NCI-H82 (cell line): ENCODE measurements around the gene GLT1D1.
"Not testable (repeated sequence)": the region's sequence is repeated elsewhere in the genome, so short reads cannot be mapped to it uniquely, and the experiment has no call there.

Source experiments
- DNase-seq: peaks from one replicate; lab custom pipeline; 2025; lab: John Stamatoyannopoulos, UW

The GLT1D1 gene

DNA sequence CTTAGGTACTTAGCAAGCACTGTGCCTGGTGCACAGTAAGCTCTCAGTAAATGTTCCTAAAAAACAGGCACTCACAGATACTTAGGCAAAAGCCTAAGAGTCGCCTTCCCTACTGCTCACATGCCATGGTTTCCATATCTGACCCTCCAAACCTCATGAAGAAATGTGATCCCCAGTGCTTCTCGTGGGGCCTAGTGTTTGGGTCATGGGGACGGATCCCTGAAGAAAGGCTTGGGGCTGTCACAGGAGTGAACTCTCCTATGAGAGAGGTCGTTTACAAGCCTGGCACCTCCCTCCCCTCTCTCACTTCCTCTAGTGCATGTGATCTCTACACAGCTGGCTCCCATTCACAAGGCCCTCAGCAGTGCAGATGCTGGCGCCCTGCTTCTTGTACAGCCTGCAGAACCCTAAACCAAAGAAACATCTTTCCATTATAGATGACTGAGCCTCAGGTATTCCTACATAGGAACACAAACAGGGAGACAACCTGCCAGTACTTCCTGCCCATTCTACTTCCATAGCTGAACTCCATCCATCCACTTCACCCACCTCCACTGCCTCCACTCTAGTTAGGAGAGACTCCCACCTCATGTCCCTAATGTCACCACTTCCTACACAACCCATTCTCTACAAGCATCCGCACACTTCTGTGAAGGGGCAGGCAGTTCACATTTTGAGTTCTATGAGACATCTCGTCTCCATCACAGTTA, 32.4 kb upstream of the GLT1D1 start:
- no peak for DNase-seq

DNA sequence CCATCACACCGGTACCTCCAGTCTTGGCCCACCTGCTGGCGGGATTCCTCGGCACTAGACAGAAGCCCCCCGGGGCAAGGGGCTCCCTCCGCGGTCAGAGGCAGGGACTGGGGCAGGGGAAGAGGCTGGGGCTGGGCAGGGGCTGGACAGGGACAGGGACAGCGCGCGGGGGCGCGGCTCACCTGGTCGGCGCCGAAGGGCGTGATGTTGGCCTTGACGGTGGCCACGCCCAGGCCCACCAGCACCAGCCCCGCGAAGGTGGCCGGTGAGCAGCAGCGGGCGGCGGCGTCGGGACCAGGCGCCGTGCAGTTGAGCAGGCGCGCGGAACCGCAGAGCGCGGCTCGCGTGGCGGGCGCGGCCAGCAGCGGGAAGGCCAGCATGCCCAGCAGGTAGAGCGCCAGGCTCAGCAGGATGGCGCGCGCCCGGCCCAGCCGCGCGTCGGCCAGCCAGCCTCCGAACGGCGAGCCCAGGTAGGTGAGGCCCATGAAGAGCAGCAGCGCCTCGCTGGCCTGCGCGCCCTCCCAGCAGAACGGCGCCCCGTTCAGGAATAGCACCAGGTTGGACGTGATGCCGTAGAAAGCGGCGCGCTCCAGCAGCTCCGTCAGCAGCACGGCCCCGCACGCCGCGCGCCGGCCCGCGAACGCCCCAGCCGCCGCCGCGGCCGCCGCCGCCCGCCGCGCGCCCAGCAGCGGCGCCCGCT, 29.9 kb upstream of the GLT1D1 start:
- peak; percentile 59 for DNase-seq

DNA sequence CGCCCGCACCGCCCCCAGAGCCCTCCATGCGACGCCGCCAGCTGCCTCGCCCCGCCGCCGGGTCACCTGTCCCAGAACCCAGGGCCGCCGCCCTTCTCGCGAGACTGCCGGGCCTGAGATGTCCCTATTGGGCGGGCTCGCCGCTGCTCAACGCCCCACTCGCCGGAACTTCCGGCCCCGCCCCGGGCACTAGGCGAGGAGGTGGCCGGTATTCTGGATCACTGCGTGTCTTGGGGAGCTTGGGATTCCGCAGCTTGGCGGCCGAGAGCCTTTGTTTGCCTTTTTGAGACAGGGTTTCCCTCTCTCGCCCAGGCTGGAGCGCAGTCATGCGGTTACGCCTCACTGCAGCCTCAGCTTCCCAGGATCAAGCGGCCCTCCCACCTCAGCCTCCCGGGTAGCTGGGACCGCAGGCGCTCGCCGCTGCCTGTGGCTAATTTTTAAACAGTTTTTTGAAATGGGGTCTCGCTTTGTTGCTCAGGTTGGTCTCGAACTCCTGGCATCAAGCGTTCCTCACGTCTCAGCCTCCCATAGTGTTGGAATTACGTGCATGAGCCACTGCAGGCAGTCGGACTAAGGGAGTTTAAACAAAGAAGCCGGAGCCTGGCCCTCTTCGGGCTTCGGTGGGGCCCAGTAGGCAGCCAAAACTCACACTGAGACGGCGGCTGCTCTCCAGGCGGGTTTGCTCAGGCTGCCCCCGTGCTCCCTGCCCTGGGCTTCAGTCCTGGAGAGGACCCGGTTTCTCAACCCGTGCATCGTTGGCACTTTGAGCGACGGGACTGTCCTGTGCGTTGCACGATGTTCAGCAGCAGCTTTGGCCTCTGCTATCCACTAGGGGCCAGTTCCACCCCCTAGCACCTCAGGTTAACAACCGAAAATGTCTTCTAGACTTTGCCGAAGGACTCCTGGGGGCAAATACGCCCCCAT, 29.1 kb upstream of the GLT1D1 start, which contains the start of gene SLC15A4:
TSS of gene SLC15A4 (minus strand) at position 43 of the 924 bp plus-strand sequence. CDS start at position 28, 15 bp downstream.
- peak; percentile 98 for DNase-seq

DNA sequence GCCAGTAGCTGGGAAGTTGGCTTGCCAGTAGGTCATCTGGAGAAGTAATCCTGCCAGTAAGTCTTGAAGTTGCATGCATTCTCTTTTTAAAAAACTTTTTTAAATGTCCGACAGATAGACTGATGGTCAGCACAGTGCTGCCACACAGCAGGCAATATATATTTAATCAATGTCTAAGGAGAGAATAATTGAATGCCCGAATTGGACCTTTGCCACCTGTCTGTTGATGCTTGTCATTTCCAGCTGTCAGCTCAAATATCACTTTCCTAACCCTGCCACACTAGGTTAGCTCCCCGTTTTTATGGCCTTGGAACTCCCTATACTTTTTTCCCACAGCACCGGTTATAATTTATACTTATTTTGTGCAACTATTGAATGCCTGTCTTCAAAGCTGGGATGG, 27.4 kb upstream of the GLT1D1 start:
- no peak for DNase-seq

DNA sequence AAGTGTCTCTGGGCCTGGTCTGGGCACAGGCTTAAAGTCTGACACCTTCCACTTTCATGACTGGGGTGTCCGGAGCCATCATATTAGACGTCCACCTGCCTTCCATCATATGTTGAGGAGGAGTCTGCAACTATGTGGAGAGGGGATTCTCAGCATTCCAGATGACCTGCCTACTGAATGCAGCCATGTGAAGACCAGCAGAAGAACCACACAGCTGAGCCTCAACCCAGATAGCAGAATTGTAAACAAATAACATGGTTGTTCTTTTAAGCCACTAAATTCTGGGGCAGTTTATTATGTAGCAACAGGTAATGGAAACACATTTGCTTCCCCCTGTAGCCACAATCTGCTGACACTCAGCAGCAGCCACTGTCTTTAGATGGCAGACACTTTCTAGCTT, 25.6 kb upstream of the GLT1D1 start:
- no peak for DNase-seq

DNA sequence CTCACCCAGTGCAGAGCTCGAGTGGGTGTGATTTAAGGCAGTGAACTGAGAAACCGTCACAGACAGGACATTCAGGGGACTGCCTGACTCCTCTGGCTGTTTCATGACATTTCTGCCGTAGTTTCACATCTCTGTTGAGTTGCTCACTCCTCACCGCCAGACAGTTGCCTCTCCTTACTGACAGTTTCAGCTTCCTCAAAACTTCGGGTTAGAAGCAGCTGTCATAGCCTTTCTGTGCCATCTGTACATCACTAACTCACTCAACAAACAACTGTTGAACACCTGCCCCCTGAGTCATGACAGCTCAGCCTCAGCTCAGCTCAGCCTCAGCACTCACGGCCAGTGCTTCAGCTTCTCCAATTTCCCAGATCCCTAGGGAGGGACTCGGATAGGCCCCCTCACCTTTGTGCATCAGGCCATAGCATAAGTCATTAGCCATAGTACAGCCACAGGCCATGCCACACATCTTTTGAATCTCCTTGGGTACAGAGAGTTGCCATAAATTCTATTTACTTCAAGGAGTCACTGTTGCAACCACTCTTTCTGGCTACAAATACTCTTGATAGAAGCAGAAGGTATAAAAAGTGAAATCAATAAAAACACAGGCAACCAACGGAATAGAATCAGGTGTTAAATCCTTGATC, 23.3 kb upstream of the GLT1D1 start:
- DNase-seq = peak; percentile 90

DNA sequence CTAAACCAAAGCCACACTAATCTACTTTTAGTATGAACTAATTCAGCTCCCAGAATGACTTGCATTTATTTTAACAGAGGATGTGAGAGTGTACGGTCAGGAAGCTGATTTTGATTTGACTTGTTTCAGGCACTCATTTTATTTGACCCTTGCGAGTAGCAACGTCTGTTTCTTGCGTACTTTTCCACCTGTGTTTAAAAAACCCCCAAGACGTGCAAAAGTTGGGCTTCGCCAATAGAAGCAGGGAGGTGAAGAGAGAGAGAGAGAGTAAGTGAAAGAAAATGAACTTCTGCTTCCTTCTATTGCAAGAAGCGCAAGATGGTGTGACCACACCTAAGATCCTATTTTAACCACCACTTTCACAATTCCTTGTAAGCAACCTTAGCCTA, 22.8 kb upstream of the GLT1D1 start:
- peak; percentile 74 for DNase-seq

DNA sequence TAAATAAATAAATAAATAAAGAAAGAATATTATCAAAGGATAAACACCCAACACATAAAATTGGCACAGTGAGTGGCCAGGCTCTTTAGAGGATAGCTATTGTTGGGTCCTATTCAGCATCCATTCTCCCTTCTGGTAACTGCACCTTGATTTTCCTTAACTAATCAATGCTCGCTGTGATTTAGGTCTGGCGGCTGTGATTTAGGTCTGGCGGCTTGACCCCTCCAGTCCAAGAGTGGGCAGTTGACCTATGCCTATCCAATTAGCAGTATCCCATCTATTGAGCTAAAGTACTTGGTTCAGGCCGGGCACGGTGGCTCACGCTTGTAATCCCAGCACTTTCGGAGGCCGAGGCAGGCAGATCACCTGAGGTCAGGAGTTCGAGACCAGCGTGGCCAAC, 19.9 kb upstream of the GLT1D1 start:
- DNase-seq = no peak

DNA sequence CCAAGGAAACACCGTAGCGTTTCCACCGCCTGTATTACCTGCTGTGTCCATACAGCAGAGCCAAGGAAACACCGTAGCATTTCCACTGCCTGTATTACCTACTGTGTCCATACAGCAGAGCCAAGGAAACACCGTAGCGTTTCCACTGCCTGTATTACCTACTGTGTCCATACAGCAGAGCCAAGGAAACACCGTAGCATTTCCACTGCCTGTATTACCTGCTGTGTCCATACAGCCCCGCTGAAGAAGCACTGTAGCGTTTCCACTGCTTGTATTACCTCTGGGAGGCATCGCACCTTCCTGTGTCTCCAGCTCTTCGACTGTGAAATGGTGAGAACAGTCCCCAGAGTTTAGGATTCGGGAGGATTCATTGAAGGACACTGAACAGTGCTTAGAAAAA, 13.4 kb upstream of the GLT1D1 start:
- DNase-seq = not testable (repeated sequence)

DNA sequence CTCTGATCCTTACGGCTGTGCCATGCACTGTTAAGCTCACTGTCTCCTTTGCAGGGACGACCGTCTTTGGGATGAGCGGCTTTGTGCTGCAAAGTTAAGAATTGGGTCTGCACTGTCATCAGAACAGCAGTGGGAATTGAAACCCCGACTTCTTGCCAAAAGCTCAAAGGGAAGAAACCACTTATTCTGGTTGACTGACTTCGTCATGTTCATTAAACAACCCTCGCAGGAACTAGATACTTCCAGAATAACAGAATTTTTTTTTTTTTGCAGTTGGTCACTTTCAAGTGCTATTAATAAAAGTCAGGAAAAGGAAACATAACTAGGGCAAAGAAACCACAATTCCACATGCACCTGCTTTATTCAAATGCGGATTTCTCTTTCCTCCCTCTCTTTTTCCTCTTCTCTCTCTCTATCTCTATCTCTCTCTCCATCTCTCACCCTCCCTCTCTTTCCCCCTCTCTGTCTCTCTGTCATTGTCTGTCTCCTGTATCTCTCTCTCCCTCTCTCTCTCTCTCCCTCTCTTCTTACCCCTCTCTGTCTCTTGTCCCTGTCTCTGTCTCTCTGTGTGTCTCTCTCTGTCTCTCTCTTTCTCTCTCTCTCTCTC, 12.3 kb upstream of the GLT1D1 start:
- no peak for DNase-seq

DNA sequence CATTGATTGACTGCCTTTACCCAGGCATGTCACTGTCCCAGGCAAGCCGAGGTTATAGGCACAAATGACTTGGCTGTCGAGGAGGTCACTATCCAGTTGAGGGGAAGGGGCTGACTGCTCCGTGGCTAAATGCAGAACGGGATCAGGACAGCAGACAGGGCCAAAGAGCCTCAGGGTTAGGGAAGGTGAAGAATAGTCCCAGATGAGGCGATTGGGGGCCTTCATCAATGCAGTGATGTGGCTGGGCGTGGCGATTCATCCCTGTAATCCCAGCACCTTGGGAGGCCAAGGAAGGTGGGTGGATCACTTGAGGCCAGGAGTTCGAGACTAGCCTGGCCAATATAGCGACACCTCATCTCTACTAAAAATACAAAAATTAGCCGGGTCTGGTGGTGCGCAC, 10.7 kb upstream of the GLT1D1 start:
- no peak for DNase-seq

DNA sequence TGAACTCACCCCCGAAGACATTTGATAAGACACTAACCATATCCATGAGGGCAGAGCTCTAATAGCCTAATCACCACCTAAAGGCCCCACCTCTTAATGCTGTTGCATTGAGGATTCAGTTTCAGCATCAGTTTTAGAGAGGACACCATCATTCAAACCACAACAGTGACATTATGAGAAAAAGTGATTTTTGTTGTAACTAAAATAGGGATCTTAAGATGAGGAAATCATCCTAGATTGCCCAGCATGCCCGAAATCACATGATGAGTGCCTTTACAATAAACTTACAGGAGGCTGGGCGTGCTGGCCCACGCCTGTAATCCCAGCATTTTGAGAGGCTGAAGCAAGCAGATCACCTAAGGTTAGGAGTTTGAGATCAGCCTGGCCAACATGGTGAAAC, 9.7 kb upstream of the GLT1D1 start:
- no peak for DNase-seq

DNA sequence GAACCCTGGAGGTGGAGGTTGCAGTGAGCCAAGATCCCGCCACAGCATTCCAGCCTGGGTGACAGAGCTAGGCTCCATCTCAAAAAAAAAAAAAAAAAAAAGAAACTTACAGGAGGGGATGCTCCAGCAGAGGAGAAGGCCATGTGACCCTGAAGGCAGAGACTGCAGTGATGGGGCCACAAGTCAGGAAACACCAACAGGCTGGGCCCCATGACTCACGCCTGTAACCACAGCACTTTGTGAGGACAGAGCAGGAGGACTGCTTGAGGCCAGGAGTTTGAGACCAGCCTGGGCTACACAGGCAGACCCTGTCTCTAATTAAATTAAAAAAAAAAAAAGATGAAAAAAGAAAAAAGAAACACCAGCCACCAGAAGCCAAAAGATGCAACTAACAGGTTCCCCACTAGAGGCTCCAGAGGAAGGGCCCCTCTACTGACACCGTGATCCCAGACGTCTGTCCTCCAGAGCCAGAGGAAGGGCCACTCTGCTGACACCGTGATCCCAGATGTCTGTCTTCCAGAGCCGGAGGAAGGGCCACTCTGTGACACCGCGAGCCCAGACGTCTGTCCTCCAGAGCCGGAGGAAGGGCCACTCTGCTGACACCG, 9.1 kb upstream of the GLT1D1 start:
- peak; percentile 44 for DNase-seq

DNA sequence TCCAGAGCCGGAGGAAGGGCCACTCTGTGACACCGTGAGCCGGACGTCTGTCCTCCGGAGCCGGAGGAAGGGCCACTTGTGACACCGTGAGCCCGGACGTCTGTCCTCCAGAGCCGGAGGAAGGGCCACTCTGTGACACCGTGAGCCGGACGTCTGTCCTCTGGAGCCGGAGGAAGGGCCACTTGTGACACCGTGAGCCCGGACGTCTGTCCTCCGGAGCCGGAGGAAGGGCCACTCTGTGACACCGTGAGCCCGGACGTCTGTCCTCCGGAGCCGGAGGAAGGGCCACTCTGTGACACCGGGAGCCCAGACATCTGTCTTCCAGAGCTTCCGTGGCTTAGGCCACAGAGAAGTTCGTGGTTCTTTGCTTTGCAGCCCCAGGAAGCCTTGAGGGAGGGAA, 6.6 kb upstream of the GLT1D1 start:
- not testable (repeated sequence) for DNase-seq

DNA sequence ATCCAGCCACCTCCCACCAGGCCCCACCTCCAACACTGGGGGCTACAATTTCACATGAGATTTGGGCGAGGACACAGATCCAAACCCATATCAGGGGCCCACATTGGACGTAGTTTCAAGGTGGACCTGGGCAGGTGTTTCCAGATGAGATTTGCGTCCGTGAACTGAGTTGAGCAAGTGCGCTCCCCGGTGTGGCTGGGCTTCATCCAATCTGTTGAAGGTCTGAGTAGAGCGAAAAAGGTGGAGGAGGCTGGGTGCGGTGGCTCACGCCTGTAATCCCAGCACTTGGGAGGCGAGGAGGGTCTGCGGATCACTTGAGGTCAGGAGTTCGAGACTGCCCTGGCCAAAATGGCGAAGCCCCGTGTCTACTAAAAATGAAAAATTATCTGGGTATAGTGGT, 4.9 kb upstream of the GLT1D1 start:
- DNase-seq = no peak

DNA sequence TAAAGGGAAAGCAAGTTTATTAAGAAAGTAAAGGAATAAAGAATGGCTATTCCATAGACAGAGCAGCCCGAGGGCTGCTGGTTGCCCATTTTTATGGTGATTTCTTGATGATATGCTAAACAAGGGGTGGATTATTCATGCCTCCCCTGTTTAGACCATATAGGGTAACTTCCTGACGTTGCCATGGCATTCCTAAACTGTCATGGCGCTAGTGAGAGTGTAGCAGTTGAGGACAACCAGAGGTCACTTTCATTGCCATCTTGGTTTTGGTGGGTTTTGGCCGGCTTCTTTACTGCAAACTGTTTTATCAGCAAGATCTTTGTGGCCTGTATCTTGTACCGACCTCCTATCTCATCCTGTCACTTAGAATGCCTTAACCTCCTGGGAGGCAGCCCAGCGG, 3.5 kb upstream of the GLT1D1 start:
- not testable (repeated sequence) for DNase-seq

DNA sequence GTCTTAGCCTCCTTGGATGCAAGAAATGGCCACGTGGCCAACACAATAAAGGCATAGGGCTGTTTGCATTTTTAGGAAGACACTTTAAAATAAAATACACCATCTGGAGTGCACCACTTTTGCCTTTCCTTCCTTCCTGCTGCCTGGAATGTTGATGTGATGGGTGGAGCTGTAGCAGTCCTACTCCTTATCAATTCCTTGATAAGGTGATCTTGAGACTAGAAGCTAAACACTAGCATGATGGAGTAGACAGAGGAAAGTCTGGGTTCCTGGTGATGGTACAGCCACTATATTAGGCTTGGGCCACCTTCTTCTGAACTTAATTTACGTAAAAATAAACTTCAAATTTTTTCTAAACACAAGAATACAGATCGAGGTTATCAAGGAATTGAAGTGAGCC, 2.9 kb upstream of the GLT1D1 start:
- no peak for DNase-seq

DNA sequence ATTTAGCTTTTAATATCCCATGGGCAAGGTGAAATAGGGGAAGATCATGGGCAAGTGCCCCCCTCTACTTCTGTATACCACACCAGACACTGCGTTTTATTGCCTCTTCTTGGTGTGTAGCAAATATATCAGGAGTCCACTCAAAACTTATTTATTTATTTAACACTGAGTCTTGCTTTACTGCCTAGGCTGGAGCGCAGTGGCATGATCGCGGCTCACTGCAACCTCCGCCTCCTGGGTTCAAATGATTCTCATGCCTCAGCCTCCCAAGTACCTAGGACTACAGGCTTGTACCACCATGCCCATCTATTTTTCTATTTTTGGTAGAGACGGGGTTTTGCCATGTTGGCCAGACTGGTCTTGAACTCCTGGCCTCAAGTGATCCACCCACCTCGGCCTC, 1.8 kb upstream of the GLT1D1 start:
- not testable (repeated sequence) for DNase-seq

DNA sequence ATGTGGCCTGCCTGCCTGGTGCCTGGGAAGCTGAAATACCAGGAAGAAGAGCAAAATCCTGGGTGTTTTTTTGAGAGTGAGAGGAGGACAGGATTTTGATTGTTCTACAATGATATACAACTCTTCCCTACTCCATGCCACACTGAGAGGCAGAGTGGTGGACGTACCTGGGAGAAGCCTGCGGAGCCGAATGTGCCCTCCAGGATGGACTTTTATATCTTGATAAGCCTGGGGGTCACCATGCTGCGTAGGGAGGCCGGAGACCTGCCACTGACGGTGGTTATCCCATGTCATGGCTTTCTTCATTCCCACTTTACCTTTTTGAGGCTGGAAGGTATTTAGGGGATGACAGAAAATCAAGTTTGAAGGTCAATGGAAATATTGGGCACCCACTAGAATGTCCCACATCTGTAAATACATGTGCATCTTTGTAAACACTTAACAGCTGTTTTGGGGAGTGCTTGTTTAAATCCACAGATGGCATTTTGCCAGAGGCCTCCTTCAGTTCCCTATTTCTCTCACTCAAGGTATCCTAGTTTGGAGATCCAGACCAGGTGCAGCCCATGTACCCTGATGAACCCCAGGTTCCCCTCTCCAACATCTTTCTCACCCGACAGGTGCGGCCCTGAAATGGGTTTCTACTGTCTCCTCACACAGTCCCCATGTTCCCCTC, 1.1 kb upstream of the GLT1D1 start:
- DNase-seq = no peak

DNA sequence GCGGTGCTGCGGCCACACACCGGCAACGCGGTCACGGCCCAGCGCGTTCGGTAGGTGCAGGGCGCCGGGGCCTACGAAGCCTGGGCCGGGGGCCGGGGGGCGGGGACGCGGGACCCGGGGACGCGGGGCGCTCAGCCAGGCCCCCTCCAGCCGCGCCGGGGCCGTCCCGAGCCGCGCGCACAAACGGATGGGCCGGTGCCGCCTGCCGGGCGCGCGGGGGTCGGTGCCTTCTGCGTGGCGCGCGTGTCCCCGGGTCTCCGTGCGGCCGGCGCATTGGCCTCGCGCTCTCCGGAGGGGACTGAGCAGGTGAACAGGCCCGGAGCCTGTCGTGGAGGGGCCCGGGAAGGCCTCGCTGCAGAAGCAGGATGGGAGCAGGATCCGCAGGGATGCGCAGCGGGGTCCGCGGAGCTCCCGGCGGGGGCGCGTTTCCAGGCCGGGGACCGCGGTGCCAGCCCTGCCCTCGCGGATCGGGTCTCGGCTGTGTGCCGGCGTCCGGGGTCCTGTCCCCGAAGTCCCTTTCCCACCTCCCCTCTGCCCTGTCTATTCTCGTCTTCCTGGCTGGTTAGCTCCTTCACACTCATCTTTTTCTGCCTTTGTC, 421 bp downstream of the GLT1D1 start:
- no peak for DNase-seq
